GM03348 (cell line): ENCODE data around the gene SDHAF3.
"Not testable (repeated sequence)": the region's sequence is repeated elsewhere in the genome, so short reads cannot be mapped to it uniquely, and the experiment has no call there.

Experiments
- DNase-seq: peaks from one replicate; pipeline ENCODE4 v3.0.0; 2012; ENCODE audit warnings: low spot score

SDHAF3 gene

GRCh38 chr7:97117372-97118188, at the start of gene SDHAF3:
SDHAF3 (plus strand) TSS chr7:97117698; CDS start chr7:97117724, 26 bp downstream.
- DNase-seq = peak; percentile 97

- not testable (repeated sequence) for DNase-seq
Observed at GRCh38 chr7:97072025-97072424, 45.5 kb upstream of the SDHAF3 start.

DNA sequence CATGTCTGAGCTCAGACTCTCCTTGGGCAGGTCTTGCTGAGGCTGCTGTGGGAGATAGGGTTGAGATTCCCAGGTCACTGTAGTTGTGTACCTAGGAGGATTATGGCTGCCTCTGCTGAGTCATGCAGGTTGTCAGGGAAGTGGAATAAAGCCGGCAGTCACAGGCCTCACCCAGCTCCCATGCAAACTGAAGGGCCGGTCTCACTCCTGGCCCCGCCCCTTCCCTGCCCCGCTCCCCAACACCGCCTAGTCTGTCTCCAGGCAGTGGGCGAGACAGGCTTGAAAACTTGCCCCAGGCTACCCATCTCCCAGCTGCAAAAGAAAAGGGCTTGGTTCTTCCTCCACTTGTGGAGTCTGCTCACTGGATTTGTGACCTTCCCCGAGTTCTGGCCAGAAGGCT, 41.6 kb upstream of the SDHAF3 start:
- no peak for DNase-seq

DNA sequence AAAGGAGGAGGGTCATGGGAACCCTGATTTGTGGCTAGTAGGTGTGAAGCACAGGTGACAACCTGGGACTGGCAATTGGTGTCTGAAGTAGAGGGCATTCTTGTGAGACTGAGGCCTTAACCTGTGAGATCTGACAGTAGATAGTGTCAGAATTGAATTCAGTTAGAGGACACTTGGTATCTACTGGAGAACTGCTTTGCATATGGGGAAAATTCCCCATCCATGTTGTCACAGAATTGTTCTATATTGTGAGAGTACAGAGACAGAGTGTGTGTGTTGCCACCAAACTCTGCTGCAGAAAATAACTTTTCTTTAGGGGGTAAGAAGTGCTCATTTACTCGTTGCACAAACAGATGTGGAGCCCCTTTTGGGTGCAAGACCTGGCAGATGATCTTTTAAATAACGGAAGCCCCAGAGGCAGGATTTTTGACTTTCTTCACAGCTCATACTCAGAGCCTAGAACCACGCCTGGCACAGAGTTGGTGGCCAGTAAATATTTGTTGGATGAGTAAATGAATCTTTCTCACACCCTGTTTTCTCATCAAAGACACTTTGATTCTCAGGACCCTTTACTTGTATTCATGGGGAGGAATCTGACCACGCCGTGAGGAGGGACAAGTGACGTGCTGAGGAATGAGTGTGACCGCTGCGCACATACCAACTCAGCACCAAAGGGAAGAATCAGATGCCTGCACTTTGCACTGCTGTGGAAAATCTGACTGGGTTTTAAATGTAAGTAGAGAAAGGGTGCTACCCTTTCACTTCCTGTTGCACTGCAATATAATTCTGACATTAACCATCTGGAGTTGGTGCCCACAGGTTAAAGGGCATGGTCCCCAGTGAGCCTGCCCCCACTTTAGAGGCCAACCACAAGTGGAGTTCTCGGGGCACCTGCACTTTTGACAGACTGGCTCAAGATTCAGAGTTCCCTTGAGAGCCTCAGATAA, 39.2 kb upstream of the SDHAF3 start:
- DNase-seq = no peak

DNA sequence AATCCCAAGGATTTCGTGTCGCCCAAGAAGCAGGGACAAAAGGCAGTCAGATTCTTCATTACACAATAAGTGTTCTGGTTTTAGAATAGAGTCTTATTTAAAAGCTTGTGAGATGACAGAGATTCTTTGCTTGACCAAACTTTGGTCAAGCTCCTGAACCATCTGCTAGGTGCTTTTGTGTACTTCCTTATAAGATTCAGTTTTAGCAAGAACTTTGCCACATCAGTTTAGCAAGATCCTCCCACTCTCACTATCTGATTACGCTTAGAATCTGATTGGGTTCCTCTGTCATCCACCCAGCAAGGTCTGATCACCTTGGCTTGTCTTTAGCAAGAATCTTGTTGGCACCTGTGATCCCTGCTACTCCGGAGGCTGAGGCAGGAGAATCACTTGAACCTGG, 38.2 kb upstream of the SDHAF3 start:
- no peak for DNase-seq

DNA sequence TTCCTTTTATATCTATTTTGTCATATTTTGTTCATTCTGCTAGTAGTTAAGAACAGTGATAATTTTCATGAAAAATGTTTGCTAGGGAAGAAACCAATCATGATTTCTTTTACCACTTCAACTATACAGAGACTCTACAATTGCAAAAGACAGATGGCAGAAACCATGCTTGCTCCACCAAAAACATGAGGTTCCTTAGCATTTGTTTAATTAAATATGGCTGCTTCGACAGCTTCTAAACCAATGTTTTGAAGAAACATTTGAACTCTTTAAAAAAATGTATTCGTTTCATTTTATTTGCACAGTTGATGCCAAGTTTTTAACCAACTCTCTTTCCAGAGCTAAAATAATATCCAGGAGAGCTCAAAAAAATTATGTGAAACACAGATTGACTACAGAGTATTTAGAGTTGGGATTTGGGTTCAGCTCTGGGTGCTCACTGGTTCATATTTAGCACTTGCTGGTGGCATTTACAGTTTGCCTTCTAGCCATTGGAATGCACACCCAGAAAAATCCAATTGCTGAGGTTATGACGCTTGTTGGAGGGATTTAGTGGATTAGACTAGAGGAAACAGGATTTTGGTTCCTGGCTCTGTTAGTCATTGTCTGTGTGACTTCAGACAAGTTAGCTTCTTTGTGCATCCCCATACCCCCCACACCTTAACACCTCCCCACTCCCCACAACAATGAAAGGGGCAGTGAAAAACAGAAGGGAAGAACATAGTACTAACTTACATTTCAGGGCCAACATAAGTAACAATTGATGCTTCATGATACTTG, 35.8 kb upstream of the SDHAF3 start:
- no peak for DNase-seq

DNA sequence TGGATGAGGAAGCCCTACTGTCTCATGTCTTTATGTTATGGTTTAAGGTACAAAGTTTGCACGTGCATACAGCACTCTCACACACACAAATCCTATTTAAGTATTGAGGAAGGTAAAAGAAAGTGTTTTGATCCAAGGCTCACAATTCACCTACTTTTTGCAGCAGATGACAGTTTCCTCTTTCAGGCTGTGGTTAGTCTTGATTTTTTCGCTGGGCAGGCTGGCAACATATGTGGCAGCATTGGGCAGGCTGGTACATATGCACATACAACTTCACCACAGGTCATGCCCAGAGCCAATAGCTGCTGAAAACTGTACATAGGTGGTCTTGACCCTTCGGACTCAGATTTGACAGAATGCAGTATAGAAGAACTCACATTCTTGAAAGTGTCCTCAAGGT, 29.1 kb upstream of the SDHAF3 start:
- DNase-seq = no peak

GRCh38 chr7:97089771-97090170, 27.7 kb upstream of the SDHAF3 start:
- no peak for DNase-seq

GRCh38 chr7:97090761-97091353, 26.6 kb upstream of the SDHAF3 start:
- no peak for DNase-seq

DNA sequence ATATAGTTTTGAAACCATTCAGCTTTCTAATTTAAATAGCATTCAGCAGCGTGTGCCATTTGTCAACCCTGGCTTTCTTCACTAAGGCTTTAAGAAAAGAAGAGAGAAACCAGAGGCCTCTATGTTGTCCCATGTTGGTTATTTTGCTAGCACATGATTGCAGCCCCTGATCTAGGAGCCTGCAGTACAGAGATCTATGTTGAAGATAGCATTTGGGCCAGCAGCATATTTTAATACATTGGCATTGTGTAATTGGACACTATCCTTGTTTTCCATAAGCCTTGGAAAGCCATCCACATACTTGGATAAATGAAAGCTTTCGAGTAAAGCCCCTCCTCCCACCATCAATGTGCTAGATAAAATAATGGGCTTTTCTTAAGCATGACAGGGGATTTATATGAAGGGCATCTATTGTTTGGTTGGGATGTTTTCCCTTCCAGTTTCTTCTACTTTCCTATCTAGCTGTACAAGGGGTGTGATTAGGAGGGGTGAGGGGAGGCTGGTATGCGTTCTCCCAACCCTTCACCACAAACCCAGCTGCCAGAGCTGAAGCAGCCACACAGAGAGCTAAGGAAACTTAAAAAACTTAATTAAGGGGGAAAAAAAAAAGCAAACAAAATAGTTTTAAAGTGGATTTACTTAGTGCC, 23.1 kb upstream of the SDHAF3 start:
- no peak for DNase-seq

DNA sequence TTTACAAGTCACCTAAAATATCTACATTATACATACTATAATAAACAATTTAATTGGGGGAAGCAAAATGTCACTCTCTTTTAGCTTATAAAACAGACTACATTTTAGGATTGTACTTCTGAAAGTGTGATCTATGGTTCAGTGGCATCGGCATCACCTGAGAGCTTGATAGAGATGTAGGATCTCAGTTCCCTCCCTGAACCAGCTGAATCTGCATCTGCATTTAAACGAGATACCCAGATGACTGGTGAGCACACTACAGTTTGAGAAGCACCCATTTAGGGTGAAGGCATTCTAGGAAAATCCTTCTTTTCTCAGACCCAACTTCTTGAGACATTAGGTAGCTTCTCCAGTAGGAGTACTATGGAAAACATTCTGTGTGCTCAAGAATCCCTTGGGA, 21.5 kb upstream of the SDHAF3 start:
- DNase-seq = no peak

GRCh38 chr7:97096661-97097060, 20.8 kb upstream of the SDHAF3 start:
- DNase-seq = no peak

- DNase-seq = peak; percentile 54
Observed at GRCh38 chr7:97104719-97105238, 12.7 kb upstream of the SDHAF3 start.

- no peak for DNase-seq
Observed at GRCh38 chr7:97107192-97107800, 10.2 kb upstream of the SDHAF3 start.

DNA sequence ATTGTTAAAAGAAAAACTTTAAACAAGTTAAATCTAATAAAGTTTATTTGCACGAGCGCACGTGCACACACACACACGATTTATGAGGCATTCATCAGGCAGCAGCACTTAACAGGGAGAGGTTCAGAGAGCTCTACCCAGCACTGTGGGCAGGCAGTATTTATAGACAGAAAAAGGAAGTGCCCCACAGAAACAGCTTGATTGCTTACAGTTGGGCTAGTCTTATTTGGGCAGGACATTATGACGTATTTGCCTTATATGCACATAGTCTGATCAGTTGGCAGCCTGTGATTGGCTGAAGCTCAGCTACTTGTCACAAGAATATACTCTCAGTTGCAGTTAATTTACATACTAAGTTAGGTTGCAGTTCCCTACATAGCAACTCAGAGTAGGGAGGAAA, 1.2 kb upstream of the SDHAF3 start:
- no peak for DNase-seq

- DNase-seq = no peak
Observed at GRCh38 chr7:97117035-97117371, 495 bp upstream of the SDHAF3 start.

DNA sequence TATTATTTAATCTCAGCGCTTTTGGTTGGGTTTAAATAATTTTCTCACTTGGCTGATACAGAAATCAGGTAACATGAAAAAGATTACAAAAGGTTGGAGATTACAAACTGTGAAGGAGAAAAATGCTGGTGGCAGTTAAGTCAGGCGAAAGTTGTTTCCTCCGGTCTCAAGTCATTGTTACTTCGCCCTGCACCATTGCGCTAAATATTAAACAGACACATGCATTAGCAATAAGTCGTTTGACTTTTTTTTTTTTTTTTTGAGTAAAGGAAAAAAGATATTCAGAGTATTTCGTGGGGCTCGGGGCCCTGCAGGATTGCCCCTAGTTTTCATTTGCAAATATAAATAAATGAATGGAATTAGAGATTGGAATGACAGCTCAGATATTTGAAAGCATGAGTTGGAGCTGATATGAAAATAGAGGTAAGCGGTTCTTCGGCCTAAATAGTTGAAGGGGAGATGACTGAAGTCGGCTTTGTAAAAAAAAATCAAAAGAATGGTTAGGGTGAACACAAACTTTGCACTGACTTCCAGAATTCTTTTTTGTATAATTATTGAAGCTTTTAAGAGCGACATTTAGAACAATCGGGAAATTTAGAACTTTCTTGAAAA, 914 bp downstream of the SDHAF3 start:
- DNase-seq = no peak

DNA sequence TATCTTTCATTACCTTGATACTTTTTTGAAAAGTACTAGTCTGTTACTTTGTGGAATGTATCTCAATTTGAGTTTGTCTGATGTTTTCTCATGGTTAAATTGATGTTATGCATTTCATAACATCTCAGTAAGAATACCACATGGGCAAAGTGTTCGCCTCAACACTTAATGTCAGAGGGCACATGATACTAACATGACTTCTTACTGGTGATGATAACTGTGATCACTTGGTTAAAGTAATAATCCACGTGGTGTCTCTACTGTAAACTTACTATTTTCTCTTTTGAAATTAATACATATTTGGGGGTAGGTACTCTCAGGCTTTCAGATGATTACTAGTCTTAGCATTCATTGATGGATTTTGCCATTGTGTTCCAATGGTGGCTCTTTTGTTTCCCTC, 2.2 kb downstream of the SDHAF3 start:
- DNase-seq = no peak

- DNase-seq = no peak
Observed at GRCh38 chr7:97120713-97121457, 3.4 kb downstream of the SDHAF3 start.

- DNase-seq = not testable (repeated sequence)
Observed at GRCh38 chr7:97123115-97123514, 5.6 kb downstream of the SDHAF3 start.
